Hepatocyte (in vitro differentiated cells): ENCODE measurements around the gene ADCY4. TPM values are rescaled to one million over a fixed set of nuclear protein-coding genes. Genes with fewer than 3 reads are reported as not detected.

ENCODE experiments used
- DNase-seq: peaks from one replicate; pipeline ENCODE4 v3.0.0-alpha.2; 2016; ENCODE audit warnings: low spot score
- H2AFZ ChIP-seq: fragments of 200-600 bp; sonication (generic); 2 replicates; pipeline ENCODE4 v1.6.0; 2016; ENCODE audit warnings: antibody characterized with exemption, mild to moderate bottlenecking
- H3K27ac ChIP-seq: fragments of 200-600 bp; sonication (generic); 2 replicates; pipeline ENCODE4 v1.5.1; 2016; ENCODE audit warnings: mild to moderate bottlenecking
- H3K27me3 ChIP-seq: fragments of 200-600 bp; sonication (generic); 2 replicates; pipeline ENCODE4 v1.6.1; 2016
- H3K36me3 ChIP-seq: fragments of 200-600 bp; sonication (generic); replicated peaks from 2 replicates; pipeline ENCODE4 v1.5.1; 2016; ENCODE audit warnings: low read depth; ENCODE audit not compliant: insufficient read depth
- H3K4me1 ChIP-seq: fragments of 200-600 bp; sonication (generic); 2 replicates; pipeline ENCODE4 v1.5.1; 2016; ENCODE audit warnings: mild to moderate bottlenecking, moderate library complexity; ENCODE audit not compliant: insufficient read depth
- H3K4me2 ChIP-seq: fragments of 200-600 bp; sonication (generic); 2 replicates; pipeline ENCODE4 v1.6.0; 2016
- H3K4me3 ChIP-seq: fragments of 200-600 bp; sonication (generic); 2 replicates; pipeline ENCODE4 v1.5.1; 2016; ENCODE audit warnings: mild to moderate bottlenecking
- H3K79me2 ChIP-seq: fragments of 200-600 bp; sonication (generic); 2 replicates; pipeline ENCODE4 v1.6.0; 2017; ENCODE audit warnings: mild to moderate bottlenecking
- H3K9me2 ChIP-seq: fragments of 200-600 bp; sonication (generic); replicated peaks from 2 replicates; pipeline ENCODE4 v1.6.0; 2017; ENCODE audit warnings: mild to moderate bottlenecking; ENCODE audit not compliant: insufficient read depth
- H3K9me3 ChIP-seq: fragments of 200-600 bp; sonication (generic); 2 replicates; pipeline ENCODE4 v1.5.1; 2016; ENCODE audit warnings: low read depth, mild to moderate bottlenecking
- H4K20me1 ChIP-seq: fragments of 200-600 bp; sonication (generic); 2 replicates; pipeline ENCODE4 v1.6.0; 2016; ENCODE audit warnings: mild to moderate bottlenecking; ENCODE audit not compliant: insufficient read depth, poor library complexity, severe bottlenecking
- EZH2 ChIP-seq: fragments of 200-600 bp; sonication (generic); IDR thresholded peaks from 2 replicates; pipeline ENCODE4 v1.6.1; 2016; ENCODE audit warnings: antibody characterized with exemption, mild to moderate bottlenecking, borderline replicate concordance
- EZH2phosphoT487 ChIP-seq: fragments of 200-600 bp; sonication (generic); IDR thresholded peaks from one replicate; pipeline ENCODE4 v1.6.1; 2018; ENCODE audit warnings: antibody characterized with exemption, mild to moderate bottlenecking, low read depth, moderate library complexity; ENCODE audit not compliant: unreplicated experiment, severe bottlenecking
- WGBS: methylation state at CpG from one replicate; pipeline ENCODE4 v1.1.6; 2016; ENCODE audit warnings: low lambda C conversion rate; ENCODE audit errors: missing lambda C conversion rate; 5-methylcytosine and 5-hydroxymethylcytosine counted together
- polyA plus RNA-seq: library from polyadenylated mRNA; unstranded; fragments of >200 nt; fragmentation: Nextera tagmentation; extraction: Ambion mirVana; gene quantifications from 2 replicates; pipeline ENCODE4 v1.2.1, GENCODE V29; 2016
- total RNA-seq: library from RNA; depleted of rRNA; stranded (reverse); fragments of >200 nt; gene quantifications from 2 replicates; pipeline ENCODE4 v1.2.3, GENCODE V29; 2014
- TF ChIP-seq, protein P1 (sequence below): fragments of 200-600 bp; sonication (generic); IDR thresholded peaks from 2 replicates; pipeline ENCODE4 v1.5.1; 2016; ENCODE audit warnings: antibody characterized with exemption, mild to moderate bottlenecking; ENCODE audit not compliant: poor library complexity

The ADCY4 gene
- total and polyA plus RNA-seq, 2 experiments from 2014 or later: 0.63 to 1.3 TPM

- Histone ChIP-seq H3K27me3 (no peaks in the 10 kb centered on the region), H3K9me3 (no peaks in the 10 kb centered on the region), H3K4me3 (peak within 1 kb of the TSS; percentile 86), H3K4me1 (peaks cover 7% of the 10 kb centered on the region), H4K20me1 (no peaks in the 10 kb centered on the region), H3K9me2 (no peaks in the 10 kb centered on the region), H3K4me2 (peak within 1 kb of the TSS; percentile 79), H2AFZ (peak within 1 kb of the TSS; percentile 70), H3K27ac (peak within 1 kb of the TSS; percentile 98), H3K79me2 (peaks cover 7% of the 10 kb centered on the region), H3K36me3 (no peaks in the 10 kb centered on the region)
- DNase-seq: peak; percentile 90
- TF ChIP-seq EZH2phosphoT487 (no peak), EZH2 (no peak)
- TF ChIP-seq, protein P1, sequence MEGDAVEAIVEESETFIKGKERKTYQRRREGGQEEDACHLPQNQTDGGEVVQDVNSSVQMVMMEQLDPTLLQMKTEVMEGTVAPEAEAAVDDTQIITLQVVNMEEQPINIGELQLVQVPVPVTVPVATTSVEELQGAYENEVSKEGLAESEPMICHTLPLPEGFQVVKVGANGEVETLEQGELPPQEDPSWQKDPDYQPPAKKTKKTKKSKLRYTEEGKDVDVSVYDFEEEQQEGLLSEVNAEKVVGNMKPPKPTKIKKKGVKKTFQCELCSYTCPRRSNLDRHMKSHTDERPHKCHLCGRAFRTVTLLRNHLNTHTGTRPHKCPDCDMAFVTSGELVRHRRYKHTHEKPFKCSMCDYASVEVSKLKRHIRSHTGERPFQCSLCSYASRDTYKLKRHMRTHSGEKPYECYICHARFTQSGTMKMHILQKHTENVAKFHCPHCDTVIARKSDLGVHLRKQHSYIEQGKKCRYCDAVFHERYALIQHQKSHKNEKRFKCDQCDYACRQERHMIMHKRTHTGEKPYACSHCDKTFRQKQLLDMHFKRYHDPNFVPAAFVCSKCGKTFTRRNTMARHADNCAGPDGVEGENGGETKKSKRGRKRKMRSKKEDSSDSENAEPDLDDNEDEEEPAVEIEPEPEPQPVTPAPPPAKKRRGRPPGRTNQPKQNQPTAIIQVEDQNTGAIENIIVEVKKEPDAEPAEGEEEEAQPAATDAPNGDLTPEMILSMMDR: no peak
- 5% methylated on average over 16 of the region's 21 CpGs for WGBS
Observed at GRCh38 chr14:24367514-24368211, 32.8 kb upstream of the ADCY4 start, which contains the start of gene NFATC4. Gene NFATC4, plus strand, starts transcription at chr14:24368184. Its CDS starts 157 bp downstream, at chr14:24368341.

DNA sequence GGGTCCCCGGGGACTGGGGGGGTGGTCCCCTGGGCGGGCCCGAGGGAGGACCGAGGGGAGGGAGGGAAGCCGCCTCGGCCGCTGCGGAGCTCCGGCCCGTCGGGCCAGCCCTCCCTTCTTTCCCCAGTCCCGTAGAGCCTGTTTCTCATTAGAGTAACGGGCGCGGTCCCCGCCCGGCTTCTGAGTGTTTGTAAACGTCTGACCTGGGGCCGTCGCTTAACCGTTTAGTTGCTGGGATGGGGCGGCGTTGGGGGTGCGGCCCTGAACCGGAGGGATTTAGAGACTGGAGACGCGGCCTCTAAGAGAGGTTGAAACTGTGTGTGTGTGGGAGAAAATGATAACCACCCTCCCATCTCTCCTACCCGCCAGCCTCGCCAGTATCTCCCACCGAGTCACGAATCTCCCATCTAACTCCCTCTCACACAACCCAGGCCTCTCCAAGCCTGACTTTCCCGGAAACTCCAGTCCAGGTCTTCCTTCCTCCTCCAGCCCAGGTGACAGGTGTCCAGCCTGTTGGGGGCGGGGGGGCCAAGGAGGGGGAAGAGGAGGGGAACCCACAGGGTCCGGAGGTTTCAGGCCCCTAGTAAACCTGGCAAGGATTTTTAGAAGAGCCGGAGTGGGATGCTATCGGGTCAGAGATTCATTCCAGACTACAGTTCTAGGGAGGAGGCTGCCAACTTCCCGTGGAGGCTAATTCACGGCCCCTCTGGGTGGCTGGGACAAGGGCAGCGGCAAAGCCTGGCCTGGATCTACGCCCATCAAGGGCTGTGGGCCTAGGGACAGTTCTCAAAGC is 32.0 kb upstream of the ADCY4 start:
- Histone ChIP-seq H3K79me2 (peaks cover 7% of the 10 kb centered on the region), H2AFZ (peak overlapping the region; percentile 68), H3K4me2 (peak overlapping the region; percentile 79), H3K4me1 (peaks cover 7% of the 10 kb centered on the region), H3K36me3 (no peaks in the 10 kb centered on the region), H3K9me3 (no peaks in the 10 kb centered on the region), H3K4me3 (peak overlapping the region; percentile 17), H4K20me1 (no peaks in the 10 kb centered on the region), H3K27ac (peak overlapping the region; percentile 98), H3K9me2 (no peaks in the 10 kb centered on the region), H3K27me3 (no peaks in the 10 kb centered on the region)
- peak; percentile 96 for DNase-seq
- WGBS: 1% methylated on average over 28 of the region's 40 CpGs
- TF ChIP-seq, protein P1: no peak
- TF ChIP-seq EZH2 (no peak), EZH2phosphoT487 (no peak)

GRCh38 chr14:24366413-24366720 is 31.5 kb upstream of the ADCY4 start:
- H3K36me3 ChIP-seq: no peaks in the 10 kb centered on the region
- no peaks in the 10 kb centered on the region for H4K20me1 ChIP-seq
- no peaks in the 10 kb centered on the region for H3K27me3 ChIP-seq
- WGBS: 0% methylated on average over 13 of the region's 16 CpGs
- H3K4me3 ChIP-seq: peak overlapping the region; percentile 15
- no peaks in the 10 kb centered on the region for H3K9me3 ChIP-seq
- H3K27ac ChIP-seq: peak overlapping the region; percentile 98
- peaks cover 7% of the 10 kb centered on the region for H3K4me1 ChIP-seq
- no peak for DNase-seq
- H2AFZ ChIP-seq: peak overlapping the region; percentile 68
- H3K79me2 ChIP-seq: peaks cover 7% of the 10 kb centered on the region
- TF ChIP-seq EZH2: no peak
- TF ChIP-seq, protein P1: no peak
- TF ChIP-seq EZH2phosphoT487: no peak
- peak overlapping the region; percentile 79 for H3K4me2 ChIP-seq
- H3K9me2 ChIP-seq: no peaks in the 10 kb centered on the region
